GM19351 (cell line): ENCODE measurements around the gene OGFOD3.
"Not testable (repeated sequence)": the region's sequence is repeated elsewhere in the genome, so short reads cannot be mapped to it uniquely, and the experiment has no call there.

Experiments used
- ATAC-seq: cut with Tn5 transposase; IDR thresholded peaks from one replicate; pipeline ENCODE4 v1.9.1; 2021; ENCODE audit warnings: mild to moderate bottlenecking, moderate library complexity; ENCODE audit not compliant: unreplicated experiment

The OGFOD3 gene

GRCh38 chr17:82390860-82391435, 27.4 kb downstream of the OGFOD3 start:
- no peak for ATAC-seq

- no peak for ATAC-seq
These were observed 28.1 kb downstream of the OGFOD3 start for GRCh38 chr17:82390015-82390859.

GRCh38 chr17:82389379-82389778, 29.0 kb downstream of the OGFOD3 start:
- ATAC-seq = no peak

- ATAC-seq = no peak
These were observed 29.5 kb downstream of the OGFOD3 start for GRCh38 chr17:82388922-82389283.

GRCh38 chr17:82388223-82388921, 30.0 kb downstream of the OGFOD3 start:
- ATAC-seq = no peak

- no peak for ATAC-seq
These were observed 30.7 kb downstream of the OGFOD3 start for GRCh38 chr17:82387705-82388106.

- no peak for ATAC-seq
These were observed 31.3 kb downstream of the OGFOD3 start for GRCh38 chr17:82386881-82387704.

GRCh38 chr17:82386255-82386831, 32.0 kb downstream of the OGFOD3 start:
- no peak for ATAC-seq

GRCh38 chr17:82385559-82386254, 32.7 kb downstream of the OGFOD3 start:
- ATAC-seq = no peak

- ATAC-seq = no peak
These were observed 33.5 kb downstream of the OGFOD3 start for GRCh38 chr17:82384730-82385481.

- ATAC-seq = no peak
These were observed 34.2 kb downstream of the OGFOD3 start for GRCh38 chr17:82384051-82384729.

GRCh38 chr17:82383411-82383810, 35.0 kb downstream of the OGFOD3 start:
- ATAC-seq = no peak

- ATAC-seq = no peak
These were observed 35.5 kb downstream of the OGFOD3 start for GRCh38 chr17:82382933-82383255.

GRCh38 chr17:82382220-82382932, 36.0 kb downstream of the OGFOD3 start:
- ATAC-seq = not testable (repeated sequence)

GRCh38 chr17:82381703-82382009, 36.7 kb downstream of the OGFOD3 start:
- ATAC-seq = not testable (repeated sequence)

- ATAC-seq = no peak
These were observed 37.3 kb downstream of the OGFOD3 start for GRCh38 chr17:82380860-82381702.

GRCh38 chr17:82378741-82379021, 39.7 kb downstream of the OGFOD3 start:
- ATAC-seq = no peak
